ENCODE measurements around the gene IL17RA. TPM values are rescaled to one million over a fixed set of nuclear protein-coding genes. Genes with fewer than 3 reads are reported as not detected.

IL17RA gene
- total and polyA plus RNA-seq, 3 experiments from 2014 or later = 21.7 to 30.2 (median 22.0) TPM

DNA sequence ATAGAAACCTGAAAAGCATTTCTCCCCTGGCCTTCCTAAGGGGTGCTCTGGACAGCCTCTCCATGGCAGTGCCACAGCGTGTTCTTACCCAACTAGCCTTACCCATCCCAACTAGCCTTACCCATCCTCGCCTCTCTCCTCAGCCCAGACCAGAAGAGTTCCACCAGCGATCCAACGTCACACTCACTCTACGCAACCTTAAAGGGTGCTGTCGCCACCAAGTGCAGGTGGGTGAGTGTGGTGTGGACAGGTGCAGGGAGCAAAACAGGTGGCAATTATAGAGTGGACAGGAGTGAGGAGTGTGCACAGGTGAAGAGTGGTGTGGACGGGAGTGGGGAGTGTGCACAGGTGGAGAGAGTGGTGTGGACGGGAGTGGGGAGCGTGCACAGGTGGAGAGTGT lies 18.6 kb downstream of the IL17RA start:
- Histone ChIP-seq H3K9me3 (ENCODE audit: low read length) (no peaks in the 10 kb centered on the region), H3K27ac (ENCODE audit: low read depth, low read length) (no peak overlapping the region), H3K27me3 (ENCODE audit: insufficient read depth, low read length, poor library complexity, severe bottlenecking) (no peaks in the 10 kb centered on the region), H3K4me3 (ENCODE audit: low read length) (no peak overlapping the region), H3K36me3 (ENCODE audit: insufficient read depth, low read length) (peaks cover 67% of the 10 kb centered on the region), H3K4me1 (ENCODE audit: insufficient read depth, low read length) (peaks cover 79% of the 10 kb centered on the region)
- peaks cover 37 to 70% (median 52%) of the 10 kb centered on the region in 3 donors for H3K4me1 Mint-ChIP-seq
- H3K27ac Mint-ChIP-seq = no peak overlapping the region
- no peak for DNase-seq
- CTCF ChIA-PET = no interaction called here
- H3K36me3 Mint-ChIP-seq = peaks cover 16 to 92% (median 28%) of the 10 kb centered on the region in 3 donors
- H3K9me3 Mint-ChIP-seq = no peaks in the 10 kb centered on the region
- H3K4me3 Mint-ChIP-seq = no peak overlapping the region
- POLR2A ChIA-PET = no interaction called here
- H3K27me3 Mint-ChIP-seq = peaks cover 0 to 2% of the 10 kb centered on the region in 2 donors

DNA sequence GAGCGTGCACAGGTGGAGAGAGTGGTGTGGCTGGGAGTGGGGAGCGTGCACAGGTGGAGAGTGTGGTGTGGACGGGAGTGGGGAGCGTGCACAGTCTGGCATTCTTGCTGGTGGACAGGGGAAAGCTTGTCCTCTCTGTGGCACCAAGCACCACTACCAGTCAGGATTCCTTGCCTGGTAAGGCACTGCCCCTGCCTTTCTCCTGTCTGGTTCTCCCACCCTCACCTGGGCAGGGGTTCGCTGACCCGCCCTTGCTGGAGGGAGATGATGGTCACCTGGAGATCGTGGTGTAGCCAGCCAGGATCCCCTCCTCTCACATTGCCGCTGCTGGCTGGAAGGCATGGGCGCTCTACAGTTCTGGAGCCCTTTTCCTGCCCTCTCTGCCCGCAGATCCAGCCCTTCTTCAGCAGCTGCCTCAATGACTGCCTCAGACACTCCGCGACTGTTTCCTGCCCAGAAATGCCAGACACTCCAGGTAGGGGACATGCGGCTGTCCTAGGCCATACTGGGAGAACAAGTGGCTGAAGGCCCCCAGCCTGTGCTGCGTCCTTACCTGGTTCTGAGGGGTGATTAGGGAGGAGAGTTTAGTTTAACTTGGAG lies 19.6 kb downstream of the IL17RA start:
- H3K4me1 ChIP-seq (ENCODE audit: insufficient read depth, low read length) = peaks cover 68% of the 10 kb centered on the region
- Mint-ChIP-seq H3K4me3 (no peak overlapping the region), H3K27me3 (no peaks in the 10 kb centered on the region), H3K36me3 (peaks cover 11 to 87% (median 23%) of the 10 kb centered on the region in 3 donors), H3K27ac (no peak overlapping the region), H3K4me1 (peaks cover 26 to 59% (median 41%) of the 10 kb centered on the region in 3 donors), H3K9me3 (no peaks in the 10 kb centered on the region)
- H3K27ac ChIP-seq (ENCODE audit: low read depth, low read length) = no peak overlapping the region
- no peaks in the 10 kb centered on the region for H3K27me3 ChIP-seq (ENCODE audit: insufficient read depth, low read length, poor library complexity, severe bottlenecking)
- ChIA-PET CTCF (no interaction called here), POLR2A (no interaction called here)
- no peak overlapping the region for H3K4me3 ChIP-seq (ENCODE audit: low read length)
- H3K36me3 ChIP-seq (ENCODE audit: insufficient read depth, low read length) = peaks cover 62% of the 10 kb centered on the region
- H3K9me3 ChIP-seq (ENCODE audit: low read length) = no peaks in the 10 kb centered on the region
- DNase-seq = no peak

GRCh38 chr22:17105143-17106129 lies 20.6 kb downstream of the IL17RA start:
- no peak overlapping the region for H3K27ac ChIP-seq (ENCODE audit: low read depth, low read length)
- Mint-ChIP-seq H3K4me1 (peaks cover 21 to 54% (median 31%) of the 10 kb centered on the region in 3 donors), H3K4me3 (no peak overlapping the region), H3K27me3 (no peaks in the 10 kb centered on the region), H3K27ac (no peak overlapping the region), H3K36me3 (peaks cover 11 to 83% (median 25%) of the 10 kb centered on the region in 3 donors), H3K9me3 (no peaks in the 10 kb centered on the region)
- ChIA-PET CTCF (interaction anchor here (1.2 kb wide), 1 partner anchor 11 kb away, joined by 3 read pairs; no protein-coding TSS in a partner anchor), POLR2A (no interaction called here)
- H3K9me3 ChIP-seq (ENCODE audit: low read length) = no peaks in the 10 kb centered on the region
- no peak overlapping the region for H3K4me3 ChIP-seq (ENCODE audit: low read length)
- peaks cover 58% of the 10 kb centered on the region for H3K4me1 ChIP-seq (ENCODE audit: insufficient read depth, low read length)
- H3K36me3 ChIP-seq (ENCODE audit: insufficient read depth, low read length) = peaks cover 54% of the 10 kb centered on the region
- no peaks in the 10 kb centered on the region for H3K27me3 ChIP-seq (ENCODE audit: insufficient read depth, low read length, poor library complexity, severe bottlenecking)
- no peak for DNase-seq

- H3K4me3 ChIP-seq (ENCODE audit: low read length) = no peak overlapping the region
- H3K27ac Mint-ChIP-seq = peak overlapping the region; percentile 26 to 85 (median 75)
- peaks cover 6 to 83% (median 21%) of the 10 kb centered on the region in 3 donors for H3K36me3 Mint-ChIP-seq
- ChIA-PET POLR2A (no interaction called here), CTCF (interaction anchor here (1.2 kb wide), 2 partner anchors 10 to 21 kb away, joined by 3 read pairs; no protein-coding TSS in a partner anchor)
- H3K4me1 ChIP-seq (ENCODE audit: insufficient read depth, low read length) = peaks cover 50% of the 10 kb centered on the region
- no peak overlapping the region for H3K27ac ChIP-seq (ENCODE audit: low read depth, low read length)
- no peaks in the 10 kb centered on the region for H3K27me3 ChIP-seq (ENCODE audit: insufficient read depth, low read length, poor library complexity, severe bottlenecking)
- peaks cover 20 to 46% (median 28%) of the 10 kb centered on the region in 3 donors for H3K4me1 Mint-ChIP-seq
- DNase-seq = peak in 1 of 5 donors; percentile 43
- H3K9me3 ChIP-seq (ENCODE audit: low read length) = no peaks in the 10 kb centered on the region
- H3K9me3 Mint-ChIP-seq = no peaks in the 10 kb centered on the region
- H3K4me3 Mint-ChIP-seq = peak overlapping the region in 4 of 7 donors; percentile 45 to 75 (median 66)
- H3K36me3 ChIP-seq (ENCODE audit: insufficient read depth, low read length) = peaks cover 48% of the 10 kb centered on the region
- H3K27me3 Mint-ChIP-seq = no peaks in the 10 kb centered on the region
Observed at GRCh38 chr22:17106161-17106784, 21.5 kb downstream of the IL17RA start.

DNA sequence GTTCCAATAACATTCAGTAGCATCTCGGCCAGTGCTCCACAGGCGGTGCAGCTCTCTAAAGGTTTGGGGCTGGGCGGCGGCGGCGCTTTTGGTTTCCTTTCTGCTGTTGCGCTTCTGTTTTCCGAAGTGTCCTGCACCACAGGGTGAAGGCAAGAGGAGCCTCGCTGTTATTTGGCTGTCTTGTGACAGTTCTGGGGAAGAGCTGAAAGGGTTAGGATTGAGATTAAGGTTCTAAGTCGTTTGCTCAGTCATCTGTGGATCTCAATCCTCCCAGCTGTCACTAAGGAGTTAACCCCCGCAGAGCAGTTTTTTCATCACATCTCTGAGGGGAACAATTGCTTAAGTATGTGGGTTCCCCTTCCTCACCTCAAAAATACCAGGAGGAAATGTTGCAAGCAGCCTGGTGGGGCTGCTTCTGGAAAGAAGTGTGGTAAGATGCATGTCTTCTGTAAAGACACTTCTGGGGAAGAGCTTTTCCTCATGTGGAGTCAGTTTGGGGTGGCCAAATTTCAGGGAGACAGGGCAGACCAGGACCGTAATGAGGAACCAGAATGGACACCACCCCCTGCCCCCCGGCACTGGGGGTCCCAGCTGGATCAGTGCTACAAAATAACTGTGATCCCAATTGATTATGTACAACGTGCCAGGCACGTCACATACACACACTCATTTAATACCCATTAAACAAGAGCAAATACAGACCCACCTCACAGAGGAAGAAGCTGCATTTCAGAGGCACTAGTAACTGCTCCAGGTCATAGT lies 22.2 kb downstream of the IL17RA start:
- H3K36me3 Mint-ChIP-seq = peaks cover 4 to 79% (median 18%) of the 10 kb centered on the region in 3 donors

GRCh38 chr22:17107547-17107810 lies 22.7 kb downstream of the IL17RA start:
- H3K4me3 ChIP-seq (ENCODE audit: low read length) = no peak overlapping the region
- no peak overlapping the region for H3K27ac ChIP-seq (ENCODE audit: low read depth, low read length)
- no peaks in the 10 kb centered on the region for H3K9me3 ChIP-seq (ENCODE audit: low read length)
- DNase-seq = no peak
- Mint-ChIP-seq H3K4me1 (peaks cover 19 to 44% (median 34%) of the 10 kb centered on the region in 3 donors), H3K9me3 (no peaks in the 10 kb centered on the region), H3K4me3 (no peak overlapping the region), H3K27me3 (no peaks in the 10 kb centered on the region), H3K27ac (peak overlapping the region in 4 of 8 donors; percentile 21 to 84 (median 54)), H3K36me3 (peaks cover under 1 to 75% (median 14%) of the 10 kb centered on the region in 3 donors)
- H3K4me1 ChIP-seq (ENCODE audit: insufficient read depth, low read length) = peaks cover 38% of the 10 kb centered on the region
- ChIA-PET CTCF (interaction anchor here (1.0 to 1.5 kb wide), 4 partner anchors 10 to 64 kb away, joined by 3 to 4 read pairs (median 3); no protein-coding TSS in a partner anchor), POLR2A (interaction anchor here (0.5 kb wide), 1 partner anchor 127 kb away, joined by 7 read pairs; no protein-coding TSS in a partner anchor)
- peaks cover 36% of the 10 kb centered on the region for H3K36me3 ChIP-seq (ENCODE audit: insufficient read depth, low read length)
- H3K27me3 ChIP-seq (ENCODE audit: insufficient read depth, low read length, poor library complexity, severe bottlenecking) = no peaks in the 10 kb centered on the region

More for the DNA sequence above, 22.2 kb downstream of the IL17RA start:
- CTCF ChIA-PET = interaction anchor here (1.0 to 1.5 kb wide), 4 partner anchors 9 to 64 kb away, joined by 3 to 4 read pairs (median 3); no protein-coding TSS in a partner anchor
- POLR2A ChIA-PET = interaction anchor here (0.5 kb wide), 1 partner anchor 128 kb away, joined by 7 read pairs; no protein-coding TSS in a partner anchor
- Histone ChIP-seq H3K4me3 (ENCODE audit: low read length) (no peak overlapping the region), H3K27ac (ENCODE audit: low read depth, low read length) (no peak overlapping the region), H3K4me1 (ENCODE audit: insufficient read depth, low read length) (peaks cover 43% of the 10 kb centered on the region), H3K9me3 (ENCODE audit: low read length) (no peaks in the 10 kb centered on the region), H3K36me3 (ENCODE audit: insufficient read depth, low read length) (peaks cover 41% of the 10 kb centered on the region), H3K27me3 (ENCODE audit: insufficient read depth, low read length, poor library complexity, severe bottlenecking) (no peaks in the 10 kb centered on the region)
- DNase-seq = peak in 2 of 5 donors; percentile 14 to 44
- no peaks in the 10 kb centered on the region for H3K27me3 Mint-ChIP-seq
- no peaks in the 10 kb centered on the region for H3K9me3 Mint-ChIP-seq
- H3K4me1 Mint-ChIP-seq = peaks cover 19 to 42% (median 32%) of the 10 kb centered on the region in 3 donors
- H3K27ac Mint-ChIP-seq = peak overlapping the region; percentile 21 to 85 (median 75)
- peak overlapping the region in 6 of 7 donors; percentile 45 to 81 (median 66) for H3K4me3 Mint-ChIP-seq
